Fibroblast of the aortic adventitia (primary cell): ENCODE data around the gene EIF5A. TPM values are rescaled to one million over a fixed set of nuclear protein-coding genes. Genes with fewer than 3 reads are reported as not detected.

Experiments used
- DNase-seq: peaks from one replicate; pipeline ENCODE4 v3.0.0-alpha.2; 2010; ENCODE audit warnings: low read depth
- H3K4me3 ChIP-seq: 2 replicates; pipeline ENCODE4 v1.5.1; 2011; ENCODE audit warnings: low read depth, mild to moderate bottlenecking, control low read depth, low read length, moderate library complexity
- CTCF ChIP-seq: IDR thresholded peaks from 2 replicates; pipeline ENCODE4 v1.5.1; 2011; ENCODE audit warnings: mild to moderate bottlenecking, low read length, control low read depth, inconsistent platforms; ENCODE audit not compliant: insufficient read depth
- total RNA-seq: library from RNA; depleted of rRNA; stranded (reverse); fragments of >200 nt; gene quantifications from 2 replicates; pipeline ENCODE4 v1.2.3, GENCODE V29; 2012; ENCODE audit warnings: low replicate concordance

EIF5A gene
- total RNA-seq, 1 donor, result 1,006 TPM

- peak; percentile 20 for TF ChIP-seq CTCF
- no peak overlapping the region for H3K4me3 ChIP-seq
- no peak for DNase-seq
Measured at GRCh38 chr17:7313088-7313889, 5.9 kb downstream of the EIF5A start.

GRCh38 chr17:7313890-7314718 lies 6.7 kb downstream of the EIF5A start:
- DNase-seq, result no peak
- no peak for TF ChIP-seq CTCF
- peak overlapping the region; percentile 90 for H3K4me3 ChIP-seq

- peak within 1 kb of the TSS; percentile 90 for H3K4me3 ChIP-seq
- no peak for TF ChIP-seq CTCF
- peak; percentile 67 for DNase-seq
Measured at GRCh38 chr17:7314719-7315569, 7.5 kb downstream of the EIF5A start, which contains the start of gene GPS2. TSS of gene GPS2 (minus strand) at chr17:7315360. CDS start at chr17:7315052, 308 bp downstream.

- peak overlapping the region; percentile 90 for H3K4me3 ChIP-seq
- no peak for TF ChIP-seq CTCF
- no peak for DNase-seq
Measured at GRCh38 chr17:7315570-7316235, 8.3 kb downstream of the EIF5A start.

- H3K4me3 ChIP-seq, result no peak overlapping the region
- DNase-seq, result no peak
- TF ChIP-seq CTCF, result no peak
Measured at GRCh38 chr17:7317161-7317803, 9.9 kb downstream of the EIF5A start.
